IMR-90 (cell line): ENCODE data around the gene CCNI. TPM values are rescaled to one million over a fixed set of nuclear protein-coding genes. Genes with fewer than 3 reads are reported as not detected.

Experiments
- ATAC-seq: fragments of 200-7000 bp; cut with Tn5 transposase; 2 replicates; pipeline ENCODE4 v1.9.1; 2020; ENCODE audit warnings: low read depth, mild to moderate bottlenecking, moderate library complexity
- BruUV-seq: library from RNA; stranded (reverse); fragments of 400-500 nt; replicated peaks from 2 replicates; lab custom pipeline; 2021; lab: Mats Ljungman, UMichigan
- CTCF ChIA-PET: fragments of 300-600 bp; formaldehyde crosslinking; extraction: SDS; loops from one replicate; lab custom pipeline; 2021; ENCODE audit warnings: antibody characterized with exemption; lab: Yijun Ruan, JAX
- POLR2A ChIA-PET: fragments of 300-600 bp; sonication (Branson Sonifier 250); formaldehyde crosslinking; loops from one replicate; lab custom pipeline; 2022; ENCODE audit warnings: antibody characterized with exemption; ENCODE audit not compliant: unreplicated experiment; lab: Charles Lee
- DNase-seq: peaks from one replicate; pipeline ENCODE4 v3.0.0; 2013
- H2AFZ ChIP-seq: replicated peaks from 2 replicates; pipeline ENCODE3; 2013; ENCODE audit warnings: low read length, mild to moderate bottlenecking; ENCODE audit not compliant: poor library complexity
- H2AK5ac ChIP-seq: 2 replicates; pipeline ENCODE4 v1.6.1; 2013; ENCODE audit warnings: low read depth, low read length, inconsistent platforms
- H2AK9ac ChIP-seq: replicated peaks from 2 replicates; pipeline ENCODE3; 2013; ENCODE audit warnings: mild to moderate bottlenecking, low read depth, low read length, moderate library complexity; ENCODE audit not compliant: poor library complexity
- H2BK120ac ChIP-seq: 2 replicates; pipeline ENCODE4 v1.6.1; 2013; ENCODE audit warnings: low read depth, low read length, inconsistent platforms
- H2BK15ac ChIP-seq: 3 replicates; pipeline ENCODE4 v1.6.1; 2013; ENCODE audit warnings: low read depth, low read length, inconsistent platforms
- H2BK20ac ChIP-seq: 2 replicates; pipeline ENCODE4 v1.6.1; 2013; ENCODE audit warnings: low read depth, mild to moderate bottlenecking, inconsistent platforms, low read length, moderate library complexity
- H2BK5ac ChIP-seq: 2 replicates; pipeline ENCODE4 v1.6.1; 2013; ENCODE audit warnings: mild to moderate bottlenecking, low read depth, low read length, inconsistent platforms; ENCODE audit not compliant: poor library complexity, severe bottlenecking
- H3K14ac ChIP-seq: replicated peaks from 2 replicates; pipeline ENCODE4 v1.6.1; 2013; ENCODE audit warnings: low read depth, low read length, inconsistent platforms
- H3K18ac ChIP-seq: 2 replicates; pipeline ENCODE4 v1.6.1; 2013; ENCODE audit warnings: low read depth, low read length, control low read depth
- H3K23ac ChIP-seq: 2 replicates; pipeline ENCODE4 v1.6.1; 2013; ENCODE audit warnings: low read depth, low read length, inconsistent platforms
- H3K27ac ChIP-seq: 2 replicates; pipeline ENCODE4 v1.5.1; 2013; ENCODE audit warnings: mild to moderate bottlenecking, control low read depth, low read length; ENCODE audit not compliant: insufficient read depth
- H3K27me3 ChIP-seq: 2 replicates; pipeline ENCODE4 v1.6.1; 2013; ENCODE audit warnings: low read length; ENCODE audit not compliant: control insufficient read depth, insufficient read depth
- H3K36me3 ChIP-seq: 2 replicates; pipeline ENCODE4 v1.6.1; 2013; ENCODE audit warnings: low read length, mixed read lengths; ENCODE audit not compliant: control insufficient read depth, insufficient read depth
- H3K4ac ChIP-seq: 2 replicates; pipeline ENCODE4 v1.6.1; 2013; ENCODE audit warnings: low read depth, low read length, inconsistent platforms
- H3K4me1 ChIP-seq: 2 replicates; pipeline ENCODE4 v1.6.1; 2013; ENCODE audit warnings: low read length, mixed read lengths; ENCODE audit not compliant: control insufficient read depth, insufficient read depth
- H3K4me2 ChIP-seq: 2 replicates; pipeline ENCODE4 v1.6.1; 2013; ENCODE audit warnings: low read depth, mild to moderate bottlenecking, control low read depth, low read length, moderate library complexity
- H3K4me3 ChIP-seq: 2 replicates; pipeline ENCODE4 v1.5.1; 2013; ENCODE audit warnings: low read depth, mild to moderate bottlenecking, control low read depth, low read length, moderate library complexity; ENCODE audit not compliant: insufficient read depth
- H3K56ac ChIP-seq: 2 replicates; pipeline ENCODE4 v1.6.1; 2013; ENCODE audit warnings: low read length, inconsistent platforms; ENCODE audit not compliant: insufficient read depth; ENCODE audit errors: extremely low read depth
- H3K79me1 ChIP-seq, 2 experiments: 2 replicates each; pipeline ENCODE4 v1.6.1; 2013; ENCODE audit warnings: low read length in 2 of 2, inconsistent platforms in 1 of 2, low read depth in 1 of 2
- H3K9ac ChIP-seq: 2 replicates; pipeline ENCODE4 v1.6.1; 2013; ENCODE audit warnings: low read depth, low read length, control low read depth
- H3K9me1 ChIP-seq: 2 replicates; pipeline ENCODE4 v1.6.1; 2013; ENCODE audit warnings: low read length, inconsistent platforms; ENCODE audit not compliant: insufficient read depth
- H3K9me3 ChIP-seq: 2 replicates; pipeline ENCODE4 v1.6.1; 2013; ENCODE audit warnings: low read length; ENCODE audit not compliant: control insufficient read depth, insufficient read depth
- H4K20me1 ChIP-seq: 2 replicates; pipeline ENCODE4 v1.6.1; 2013; ENCODE audit warnings: low read length, inconsistent platforms; ENCODE audit not compliant: insufficient read depth
- H4K5ac ChIP-seq: 2 replicates; pipeline ENCODE4 v1.6.1; 2013; ENCODE audit warnings: mild to moderate bottlenecking, low read depth, low read length, control low read depth
- H4K8ac ChIP-seq, 2 experiments: 2 replicates each; pipeline ENCODE4 v1.6.1; 2013; ENCODE audit warnings: low read depth in 2 of 2, low read length in 2 of 2, control low read depth in 1 of 2, inconsistent platforms in 1 of 2
- H4K91ac ChIP-seq: 2 replicates; pipeline ENCODE4 v1.6.1; 2013; ENCODE audit warnings: low read depth, low read length, inconsistent platforms; ENCODE audit not compliant: insufficient read depth
- BHLHE40 ChIP-seq: fragments of 150-350 bp; IDR thresholded peaks from 2 replicates; pipeline ENCODE4 v1.6.1; 2016; ENCODE audit warnings: mild to moderate bottlenecking, low read depth, low read length
- ELK1 ChIP-seq: fragments of 150-350 bp; IDR thresholded peaks from 2 replicates; pipeline ENCODE4 v1.6.1; 2016; ENCODE audit warnings: low read depth, mild to moderate bottlenecking, low read length, moderate library complexity, borderline replicate concordance
- MAFK ChIP-seq: IDR thresholded peaks from 2 replicates; pipeline ENCODE4 v1.6.1; 2012; ENCODE audit warnings: low read depth, low read length, improper control_type of control experiment
- MAZ ChIP-seq: IDR thresholded peaks from 2 replicates; pipeline ENCODE4 v1.6.1; 2012; ENCODE audit warnings: low read depth, mild to moderate bottlenecking, low read length, improper control_type of control experiment, moderate library complexity, borderline replicate concordance
- RCOR1 ChIP-seq: IDR thresholded peaks from 2 replicates; pipeline ENCODE4 v1.6.1; 2012; ENCODE audit warnings: mild to moderate bottlenecking, low read length, improper control_type of control experiment; ENCODE audit not compliant: insufficient replicate concordance
- RFX5 ChIP-seq: IDR thresholded peaks from 2 replicates; pipeline ENCODE4 v1.8.0; 2012; ENCODE audit warnings: low read depth, mild to moderate bottlenecking, low read length, moderate library complexity
- WGBS, 2 experiments: methylation state at CpG; one replicate each; pipeline versions ENCODE4 v1.1.5 to v1.1.7; 2013; ENCODE audit warnings: missing lambda C conversion rate in 2 of 2; ENCODE audit not compliant: insufficient read length in 1 of 2; ENCODE audit errors: extremely low coverage in 2 of 2; 5-methylcytosine and 5-hydroxymethylcytosine counted together
- dilution Hi-C: fragments of 300-500 bp; cut with HindIII; formaldehyde crosslinking; loops from one replicate; pipeline ENCODE4 v1.14.3; 2018; ENCODE audit warnings: low sequenced_read_pairs; ENCODE audit not compliant: unreplicated experiment
- in situ Hi-C: fragments of 300-500 bp; cut with MboI; formaldehyde crosslinking; loops from 3 replicates; pipeline ENCODE4 v1.14.3; 2019; ENCODE audit warnings: low sequenced_read_pairs, inconsistent platforms, mixed read lengths
- intact Hi-C: fragments of 100-400 bp; cut with micrococcal nuclease; formaldehyde crosslinking; loops from 2 replicates; pipeline ENCODE4 v1.10.0; 2022
- polyA plus RNA-seq, 3 experiments: library from polyadenylated mRNA; depleted of rRNA; stranded (reverse); fragments of >200 nt; gene quantifications; 2 replicates each; pipeline ENCODE4 v1.2.3, GENCODE V29; 2012; ENCODE audit warnings: low replicate concordance in 1 of 3
- total RNA-seq: library from RNA; depleted of rRNA; stranded (reverse); fragments of >200 nt; gene quantifications from 2 replicates; pipeline ENCODE4 v1.2.3, GENCODE V29; 2012
- TF ChIP-seq, protein P1 (sequence below): fragments of 150-350 bp; IDR thresholded peaks from 2 replicates; pipeline ENCODE4 v1.6.1; 2017; ENCODE audit warnings: mild to moderate bottlenecking, antibody characterized with exemption, low read length, low read depth

CCNI gene
- total and polyA plus RNA-seq, 2 of the 4 experiments (the other 2 are of a cell fraction), result 70.1 to 100 TPM

DNA sequence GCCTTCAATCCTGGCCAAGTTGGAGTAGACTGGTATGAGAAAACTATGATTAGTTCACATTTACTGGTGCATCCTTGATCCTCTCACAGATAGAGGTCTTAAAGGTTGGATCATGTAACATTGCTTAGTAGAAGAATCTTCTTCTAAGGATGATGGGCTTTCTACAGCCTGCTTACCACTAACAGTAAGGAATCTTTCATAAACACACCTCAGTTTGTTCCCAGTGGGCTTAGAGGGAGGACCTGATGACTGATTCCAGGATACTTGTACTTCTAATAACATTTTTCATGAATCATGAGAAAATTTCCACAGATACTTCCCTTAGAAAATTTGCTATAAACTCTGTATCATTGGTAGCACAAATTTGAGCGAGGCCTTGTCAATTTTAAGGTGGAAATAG lies 40.6 kb downstream of the CCNI start:
- WGBS, 2 experiments, result no CpG with 5 or more reads among the region's 1 CpG

More for the DNA sequence above, 40.6 kb downstream of the CCNI start:
- Histone ChIP-seq H3K56ac (peak overlapping the region; percentile 27; the same call in 1 of the 2 replicates), H2AFZ (no peak overlapping the region), H4K5ac (peak overlapping the region; percentile 48; the same call in 1 of the 2 replicates), H3K4ac (no peak overlapping the region; the same call in 1 of the 2 replicates), H3K9ac (no peak overlapping the region), H2BK20ac (0 out of 2 replicates have a peak overlapping the region, but pooled peaks have one; percentile 57), H2AK5ac (no peak overlapping the region), H2BK120ac (peak overlapping the region; percentile 63), H3K4me2 (no peak overlapping the region), H4K20me1 (no peaks in the 10 kb centered on the region; the same call in 1 of the 2 replicates), H3K18ac (peak overlapping the region; percentile 24; the same call in 1 of the 2 replicates), H3K9me1 (peaks cover 17% of the 10 kb centered on the region), H2BK5ac (peak overlapping the region; percentile 91), H4K8ac (peak overlapping the region; percentile 18 to 20; a peak in 1 of 4 replicates), H2AK9ac (no peak overlapping the region), H4K91ac (peak overlapping the region; percentile 69; the same call in 1 of the 2 replicates), H3K9me3 (no peaks in the 10 kb centered on the region), H2BK15ac (no peak overlapping the region), H3K14ac (peak overlapping the region; percentile 59; the same call in 1 of the 2 replicates), H3K4me3 (no peak overlapping the region), H3K27ac (peak overlapping the region; percentile 41; the same call in 1 of the 2 replicates), H3K23ac (no peak overlapping the region; the same call in 1 of the 2 replicates), H3K79me1 (peaks cover 30 to 70% of the 10 kb centered on the region in 2 experiments), H3K36me3 (peaks cover 53% of the 10 kb centered on the region), H3K27me3 (no peaks in the 10 kb centered on the region), H3K4me1 (peaks cover 27% of the 10 kb centered on the region)
- dilution Hi-C loops (no loop called here), in situ Hi-C loops (no loop called here), intact Hi-C loops (loop anchor here (5.0 kb wide), 1 partner anchor 283 kb away; no protein-coding TSS in a partner anchor)
- BruUV-seq, result TSS peak; percentile 11
- ChIA-PET CTCF (no interaction called here), POLR2A (no interaction called here)
- TF ChIP-seq BHLHE40 (no peak), RFX5 (no peak), RCOR1 (no peak), ELK1 (no peak), MAZ (no peak), MAFK (no peak)
- TF ChIP-seq, protein P1, sequence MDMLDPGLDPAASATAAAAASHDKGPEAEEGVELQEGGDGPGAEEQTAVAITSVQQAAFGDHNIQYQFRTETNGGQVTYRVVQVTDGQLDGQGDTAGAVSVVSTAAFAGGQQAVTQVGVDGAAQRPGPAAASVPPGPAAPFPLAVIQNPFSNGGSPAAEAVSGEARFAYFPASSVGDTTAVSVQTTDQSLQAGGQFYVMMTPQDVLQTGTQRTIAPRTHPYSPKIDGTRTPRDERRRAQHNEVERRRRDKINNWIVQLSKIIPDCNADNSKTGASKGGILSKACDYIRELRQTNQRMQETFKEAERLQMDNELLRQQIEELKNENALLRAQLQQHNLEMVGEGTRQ, result no peak
- ATAC-seq (no peak), DNase-seq (no peak)
